SIG-M5 treated with dmso at 0.1 percent for 504 hours (cell line): ENCODE measurements around the gene PPP1R12B.

Source experiments
- DNase-seq: peaks from one replicate; lab custom pipeline; 2025; ENCODE audit not compliant: unreplicated experiment; lab: John Stamatoyannopoulos, UW

PPP1R12B gene

DNA sequence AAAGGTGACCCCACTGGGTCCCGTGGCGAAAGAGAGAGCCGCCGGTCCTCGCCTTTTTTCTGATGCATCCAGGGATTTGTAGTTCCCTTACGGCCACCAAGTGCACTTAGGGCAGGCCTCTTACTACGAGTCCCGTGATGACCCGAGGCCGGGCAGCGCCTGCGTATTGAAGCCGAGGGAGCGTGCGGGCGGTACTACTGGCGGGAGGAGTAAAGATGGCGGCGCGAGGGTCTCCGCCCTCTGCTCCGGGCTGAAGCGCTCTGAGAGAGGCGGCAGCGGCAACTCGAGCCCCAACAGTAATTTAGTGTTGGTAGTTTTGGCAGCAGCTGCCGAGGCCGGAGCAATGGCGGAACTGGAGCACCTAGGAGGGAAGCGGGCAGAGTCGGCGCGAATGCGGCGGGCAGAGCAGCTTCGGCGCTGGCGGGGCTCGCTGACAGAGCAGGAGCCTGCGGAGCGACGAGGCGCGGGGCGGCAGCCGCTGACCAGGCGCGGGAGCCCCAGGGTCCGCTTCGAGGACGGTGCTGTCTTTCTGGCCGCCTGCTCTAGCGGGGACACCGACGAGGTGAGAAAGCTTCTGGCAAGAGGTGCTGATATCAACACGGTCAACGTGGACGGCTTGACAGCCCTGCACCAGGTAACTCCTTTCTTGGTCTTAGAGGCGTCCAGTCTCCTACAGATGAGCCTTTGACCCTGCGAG, at the start of gene PPP1R12B:
Gene PPP1R12B (plus strand): TSS at position 191 of the 697 bp plus-strand sequence. CDS start 153 bp downstream, at position 344.
- peak; percentile 100 for DNase-seq

- no peak for DNase-seq
Observed at GRCh38 chr1:202302166-202302565, 46.3 kb upstream of the PPP1R12B start.

DNA sequence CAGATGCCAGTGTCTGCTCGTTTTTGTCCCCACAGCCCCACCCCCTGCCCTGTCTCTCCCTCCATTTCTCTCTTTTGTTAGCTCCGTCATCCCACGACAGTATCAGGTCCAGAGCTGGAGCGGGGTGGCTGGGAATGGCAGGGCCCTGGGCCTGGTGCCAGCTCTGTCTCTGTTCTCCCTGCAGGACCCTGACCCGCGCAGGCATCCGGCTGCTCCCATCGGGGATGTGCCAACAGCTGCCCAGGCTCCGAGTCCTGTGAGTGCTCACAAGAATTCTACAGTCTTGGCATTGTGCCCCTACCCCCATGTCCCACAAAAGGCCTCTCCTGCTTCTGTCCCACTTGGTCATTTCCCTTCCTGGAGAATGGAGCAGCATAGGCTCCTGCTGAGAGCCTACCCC, 44.1 kb upstream of the PPP1R12B start:
- no peak for DNase-seq

DNA sequence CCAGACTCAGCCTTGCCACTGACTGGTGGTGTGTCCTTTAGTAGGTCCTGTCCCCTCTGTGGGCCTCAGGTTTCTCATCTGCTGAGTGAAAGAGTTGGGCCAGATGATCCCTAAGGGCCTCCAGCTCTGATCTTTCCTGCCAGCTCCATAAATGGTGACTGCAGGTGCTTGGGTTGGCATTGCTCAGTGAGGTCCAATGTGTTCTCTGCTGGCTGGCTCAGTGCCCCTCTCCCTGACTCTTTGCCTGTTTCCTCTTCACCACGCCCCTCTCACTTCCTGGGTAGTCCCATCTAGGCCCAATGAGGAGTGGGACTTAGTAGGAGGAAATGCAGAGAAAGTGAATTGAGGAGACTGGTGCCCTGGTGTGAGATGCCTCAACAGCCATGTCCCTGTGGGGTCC, 43.3 kb upstream of the PPP1R12B start:
- DNase-seq: no peak

DNA sequence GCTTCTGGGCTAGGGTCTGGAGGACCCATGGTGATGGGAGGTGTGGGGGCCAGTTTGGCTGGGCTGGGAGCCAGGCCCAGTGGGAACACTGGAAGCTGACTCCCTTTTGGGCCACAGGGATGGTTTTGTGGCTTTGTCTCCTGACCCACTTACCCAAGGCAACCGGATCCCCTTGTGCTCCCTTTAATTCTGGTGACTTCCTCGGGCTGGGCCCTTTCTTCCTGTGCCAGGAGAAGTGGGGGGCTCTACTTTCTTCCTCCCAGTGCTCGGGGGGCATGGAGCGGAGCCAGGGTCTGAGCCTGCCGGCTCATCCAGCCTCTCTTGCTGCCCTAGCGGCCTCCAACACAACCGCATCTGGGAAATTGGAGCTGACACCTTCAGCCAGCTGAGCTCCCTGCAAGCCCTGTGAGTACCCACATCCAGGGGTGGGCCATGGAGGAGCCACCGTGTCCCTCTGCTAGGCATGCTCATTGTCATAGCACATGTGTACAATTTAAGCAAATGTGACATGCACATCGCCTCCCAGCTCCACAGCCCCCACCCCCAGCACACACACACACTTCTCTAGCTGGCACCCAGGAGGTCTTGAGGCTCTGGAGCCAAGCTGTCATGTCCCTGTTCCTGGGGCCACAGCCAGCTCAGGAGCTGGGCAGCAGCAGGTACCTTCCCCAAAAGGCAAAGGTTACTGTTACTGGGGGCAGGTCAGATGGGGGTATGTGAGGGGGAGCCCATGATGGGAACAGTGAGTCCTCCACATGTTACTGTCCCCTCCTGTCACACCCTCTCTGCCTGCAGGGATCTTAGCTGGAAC, 41.8 kb upstream of the PPP1R12B start:
- DNase-seq: no peak

DNA sequence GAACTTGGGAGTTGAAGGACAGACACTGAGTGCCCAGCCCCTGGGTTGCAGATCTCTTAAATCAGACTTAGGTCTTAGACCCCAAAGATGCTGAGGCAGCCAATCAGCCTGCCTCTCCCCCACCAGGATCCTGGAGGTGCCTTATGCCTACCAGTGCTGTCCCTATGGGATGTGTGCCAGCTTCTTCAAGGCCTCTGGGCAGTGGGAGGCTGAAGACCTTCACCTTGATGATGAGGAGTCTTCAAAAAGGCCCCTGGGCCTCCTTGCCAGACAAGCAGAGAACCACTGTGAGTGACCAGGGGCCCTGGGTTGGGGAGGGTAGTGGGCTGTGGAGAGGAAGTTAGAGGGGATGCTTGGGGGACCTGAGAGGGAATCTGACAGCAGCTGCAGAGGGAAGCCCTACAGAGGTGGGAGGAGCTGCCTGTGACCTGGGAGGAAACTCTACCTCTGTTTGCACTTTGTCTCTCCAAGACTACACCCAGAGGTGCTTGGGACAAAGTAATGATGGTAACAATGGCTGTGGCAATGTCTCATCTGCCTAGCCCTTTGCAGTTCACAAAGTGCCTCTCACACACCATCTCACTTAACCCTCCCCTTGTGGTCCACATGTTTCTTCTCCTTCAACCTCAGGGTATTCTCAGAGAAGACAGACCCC, 38.3 kb upstream of the PPP1R12B start:
- no peak for DNase-seq

DNA sequence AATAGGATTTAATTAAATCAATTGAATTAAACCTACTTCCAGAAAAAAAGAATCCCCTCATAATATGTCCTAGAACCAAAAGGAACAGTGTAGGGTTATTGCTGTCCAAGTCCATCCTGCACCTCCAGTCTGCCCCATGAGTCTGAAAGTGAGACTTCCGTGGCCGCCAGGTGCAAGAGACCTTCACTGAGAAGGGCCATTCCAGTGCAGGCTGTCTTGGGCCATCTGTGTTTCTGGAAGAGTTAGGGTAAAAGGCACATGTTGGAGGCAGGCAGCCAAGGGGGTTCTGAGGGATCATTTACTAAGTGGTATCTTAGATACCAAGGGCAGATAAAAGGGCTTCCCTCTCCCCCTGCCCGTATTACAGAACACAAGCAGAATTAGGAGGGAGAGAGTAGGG, 37.8 kb upstream of the PPP1R12B start:
- DNase-seq: no peak

GRCh38 chr1:202311875-202312635, 36.4 kb upstream of the PPP1R12B start:
- DNase-seq: no peak

- peak; percentile 82 for DNase-seq
Observed at GRCh38 chr1:202315576-202316168, 32.8 kb upstream of the PPP1R12B start.

- DNase-seq: no peak
Observed at GRCh38 chr1:202316186-202316585, 32.3 kb upstream of the PPP1R12B start.

GRCh38 chr1:202317941-202318925, 30.3 kb upstream of the PPP1R12B start:
- DNase-seq: no peak

GRCh38 chr1:202319381-202320080, 29.0 kb upstream of the PPP1R12B start:
- no peak for DNase-seq

DNA sequence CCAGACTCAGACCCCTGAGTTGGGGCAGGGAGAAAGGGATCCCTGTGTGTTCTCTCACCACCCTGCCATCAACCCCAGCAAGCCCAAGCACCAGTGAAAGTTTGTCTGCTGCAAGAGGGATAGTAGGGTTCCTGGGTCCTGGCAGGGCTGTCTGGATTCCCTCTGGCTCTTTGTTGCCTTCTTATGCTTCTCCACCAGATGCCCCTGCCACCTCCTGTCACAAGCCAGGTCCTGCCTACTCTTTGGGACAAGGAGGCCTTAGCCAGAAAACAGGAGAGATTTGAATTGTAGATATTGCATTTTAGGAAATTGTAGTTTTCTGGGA, 28.5 kb upstream of the PPP1R12B start:
- no peak for DNase-seq

- DNase-seq: no peak
Observed at GRCh38 chr1:202323731-202324130, 24.8 kb upstream of the PPP1R12B start.

DNA sequence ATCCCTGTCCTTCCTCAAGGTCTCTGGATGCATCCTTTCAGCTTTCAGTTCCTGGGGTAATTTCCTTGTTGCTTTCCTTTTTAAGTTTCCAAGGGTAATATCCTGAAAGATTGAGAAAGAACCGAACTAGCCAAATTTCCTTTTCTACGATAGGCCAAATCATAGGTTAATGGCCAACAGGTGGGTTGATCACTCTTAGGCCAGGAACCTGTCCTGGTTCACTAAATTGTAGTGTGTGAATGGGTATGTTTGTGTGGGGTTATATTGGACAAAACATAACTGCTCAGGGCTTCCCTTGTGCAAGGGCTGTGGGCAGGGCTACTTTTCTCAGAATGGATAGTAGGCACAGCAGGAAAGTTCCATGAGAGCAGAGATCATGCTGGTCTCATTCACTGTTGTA, 23.9 kb upstream of the PPP1R12B start:
- no peak for DNase-seq

DNA sequence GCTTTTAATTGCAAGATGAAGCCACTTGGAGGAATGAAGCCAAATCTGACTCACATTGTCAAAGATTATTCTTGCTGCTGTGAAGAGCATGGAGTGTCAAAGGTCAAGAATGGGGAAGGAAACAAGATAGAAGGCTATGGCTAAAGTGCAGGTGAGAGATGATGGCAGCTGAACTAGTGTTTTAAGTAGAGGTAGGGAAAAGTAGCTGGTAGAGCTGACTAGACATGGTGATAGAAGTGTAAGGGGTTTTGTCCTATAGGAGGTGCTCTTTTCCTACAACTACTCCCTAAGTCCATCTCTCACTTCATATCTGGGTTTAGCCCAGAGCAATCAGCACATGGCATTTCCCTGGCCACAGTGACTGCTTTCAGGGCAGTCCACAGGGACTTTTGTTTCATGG, 18.6 kb upstream of the PPP1R12B start:
- DNase-seq: no peak

GRCh38 chr1:202333861-202334260, 14.6 kb upstream of the PPP1R12B start:
- no peak for DNase-seq

DNA sequence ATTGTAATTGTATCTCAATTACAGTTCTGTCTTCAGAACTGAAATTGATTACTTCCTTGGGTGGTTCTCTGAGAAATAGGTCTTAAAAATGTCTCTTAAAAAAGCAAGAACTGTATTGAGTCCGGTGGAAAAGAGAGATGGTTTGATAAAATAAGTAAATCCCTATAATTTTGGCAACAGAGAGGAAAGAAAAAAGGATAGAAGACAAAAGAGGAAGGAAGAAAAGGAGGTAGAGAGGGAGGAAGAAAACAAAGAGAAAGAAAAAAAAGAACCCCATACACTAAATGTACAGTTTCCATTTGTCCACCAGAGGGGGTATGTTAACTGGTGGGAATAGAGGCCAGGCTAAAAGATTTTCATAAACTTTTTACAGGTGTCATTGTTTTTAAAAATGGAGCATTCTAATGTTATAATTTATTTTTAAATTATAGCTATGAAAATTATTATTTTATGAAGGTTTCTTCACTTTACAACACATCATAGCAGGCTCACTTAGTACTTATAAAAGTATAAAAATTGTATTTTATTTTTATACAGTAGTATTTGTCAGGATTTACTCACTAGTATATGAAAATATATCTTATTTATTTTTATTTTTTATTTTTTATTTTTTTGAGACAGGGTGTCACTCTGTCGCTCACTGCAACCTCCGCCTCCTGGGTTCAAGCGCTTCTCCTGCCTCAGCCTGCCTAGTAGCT, 4.7 kb upstream of the PPP1R12B start:
- DNase-seq: peak; percentile 87
